Upper lobe of left lung (tissue), 6 donors: ENCODE results near the gene PAX5. TPM values are rescaled to one million over a fixed set of nuclear protein-coding genes. Genes with fewer than 3 reads are reported as not detected.

ENCODE experiments used
- ATAC-seq, 2 donors: fragments of 200-7000 bp; cut with Tn5 transposase; one replicate each; pipeline ENCODE4 v1.9.1; 2022; ENCODE audit warnings: mild to moderate bottlenecking in 2 of 2, moderate library complexity in 2 of 2; ENCODE audit not compliant: low FRiP score in 2 of 2
- DNase-seq, 2 donors: peaks; one replicate each; pipeline ENCODE4 v3.0.0-alpha.2; 2019 to 2020
- H3K27ac ChIP-seq, 4 donors: fragments of 200-600 bp; sonication (generic); one replicate each; pipeline ENCODE4 v1.5.1; 2016 to 2019
- H3K27me3 ChIP-seq, 4 donors: fragments of 200-600 bp; sonication (generic); one replicate each; pipeline ENCODE4 v1.5.1; 2017 to 2019
- H3K36me3 ChIP-seq, 4 donors: fragments of 200-600 bp; sonication (generic); one replicate each; pipeline ENCODE4 v1.5.1; 2016 to 2019
- H3K4me1 ChIP-seq, 4 donors: fragments of 200-600 bp; sonication (generic); one replicate each; pipeline ENCODE4 v1.5.1; 2018 to 2019
- H3K4me3 ChIP-seq, 4 donors: fragments of 200-600 bp; sonication (generic); one replicate each; pipeline ENCODE4 v1.5.1; 2017 to 2019; ENCODE audit warnings: mild to moderate bottlenecking in 2 of 4, moderate library complexity in 1 of 4
- H3K9me3 ChIP-seq, 4 donors: fragments of 200-600 bp; sonication (generic); one replicate each; pipeline ENCODE4 v1.5.1; 2018 to 2019
- CTCF ChIP-seq, 6 experiments: fragments of 450-650 bp in 4 of 6; fragments of 200-600 bp in 2 of 6; sonication (generic) in 2 of 6; IDR thresholded peaks; one replicate each; pipeline ENCODE4 v1.5.1; 2016 to 2019; ENCODE audit warnings: antibody characterized with exemption in 6 of 6
- EP300 ChIP-seq, 4 donors: sonication (generic); formaldehyde crosslinking; IDR thresholded peaks; one replicate each; pipeline ENCODE4 v1.5.1; 2017; ENCODE audit warnings: antibody characterized with exemption in 4 of 4, control low read depth in 2 of 4
- POLR2A ChIP-seq, 4 donors: fragments of 450-650 bp; IDR thresholded peaks; one replicate each; pipeline ENCODE4 v1.5.1; 2016 to 2017; ENCODE audit warnings: antibody characterized with exemption in 4 of 4, mild to moderate bottlenecking in 2 of 4
- POLR2AphosphoS5 ChIP-seq, 2 donors: sonication (generic); formaldehyde crosslinking; IDR thresholded peaks; one replicate each; pipeline ENCODE4 v1.5.1; 2017; ENCODE audit warnings: antibody characterized with exemption in 2 of 2
- WGBS, 2 donors: methylation state at CpG; one replicate each; pipeline ENCODE4 v1.1.5; 2017 to 2018; 5-methylcytosine and 5-hydroxymethylcytosine counted together
- total RNA-seq, 6 donors: library from RNA; depleted of rRNA in 4 of 6; stranded (reverse); fragments of >200 nt in 4 of 6; gene quantifications; one replicate each; pipeline versions ENCODE4 v1.1.0 to v1.2.1, GENCODE V29; 2016 to 2021
- donor health status: DM: no; HTN: no; CAD: no; lungs with moderate emphysema.
- donor health status: DM: no; HTN: yes; CAD: no; lungs with severe emphysema.

Gene PAX5
- total RNA-seq, 6 donors from 2014 or later: under 0.01 to 0.64 (median 0.43) TPM; not detected in 1

- Histone ChIP-seq H3K36me3 (no peaks in the 10 kb centered on the region), H3K4me3 (no peak overlapping the region), H3K27me3 (peaks cover 0 to 28% (median 13%) of the 10 kb centered on the region in 4 donors), H3K9me3 (peaks cover 5 to 14% (median 11%) of the 10 kb centered on the region in 4 donors), H3K27ac (no peak overlapping the region), H3K4me1 (peaks cover 7 to 20% (median 8%) of the 10 kb centered on the region in 4 donors)
- DNase-seq (no peak), ATAC-seq (no peak)
- WGBS, 2 donors: 9 to 11% methylated on average over 23 to 42 of the region's 65 CpGs
- TF ChIP-seq CTCF (IDR thresholded peaks at IDR 0.05) (no peak), POLR2AphosphoS5 (IDR thresholded peaks at IDR 0.05) (no peak), POLR2A (IDR thresholded peaks at IDR 0.05) (no peak), EP300 (IDR thresholded peaks at IDR 0.05) (no peak)
Measured at GRCh38 chr9:36986468-36987408, 47.3 kb downstream of the PAX5 start.

DNA sequence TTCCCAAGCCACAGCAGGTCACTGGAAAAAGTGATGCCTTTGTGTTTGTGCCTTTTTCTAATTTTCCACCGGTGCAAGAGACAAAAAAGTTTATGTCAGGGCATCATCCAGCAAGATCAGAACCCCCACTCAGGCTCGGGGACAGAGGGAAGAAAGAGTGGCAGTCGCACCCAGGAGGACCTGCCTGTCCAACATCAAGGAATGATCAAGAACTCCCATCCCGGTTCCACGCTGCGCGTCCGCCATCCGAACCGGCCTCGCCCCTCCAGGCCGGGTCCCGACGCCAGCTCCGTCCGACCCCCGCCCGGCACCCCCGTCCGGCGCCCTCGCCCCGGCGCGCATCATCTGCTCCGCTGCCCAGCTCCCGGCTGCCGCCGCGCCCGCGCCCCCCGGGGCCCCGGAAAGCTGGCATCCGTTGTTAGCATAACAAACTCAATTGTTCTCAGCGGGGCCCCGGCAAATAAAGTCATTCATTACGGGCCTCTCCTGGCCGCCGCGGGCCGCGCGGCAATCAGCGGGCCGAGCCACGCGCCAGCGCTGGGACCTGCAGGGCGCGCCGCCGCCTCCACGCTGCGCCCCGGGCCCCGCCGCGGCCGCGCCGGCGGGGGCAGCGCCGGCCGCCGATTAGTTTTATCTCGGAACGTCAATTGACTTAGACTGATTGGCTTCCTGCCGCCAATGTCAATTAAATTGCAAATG, 48.1 kb downstream of the PAX5 start:
- Histone ChIP-seq H3K27me3 (peaks cover 0 to 28% (median 13%) of the 10 kb centered on the region in 4 donors), H3K4me1 (peaks cover 7 to 20% (median 8%) of the 10 kb centered on the region in 4 donors), H3K36me3 (no peaks in the 10 kb centered on the region), H3K4me3 (no peak overlapping the region), H3K9me3 (peaks cover 0 to 6% (median 4%) of the 10 kb centered on the region in 4 donors), H3K27ac (no peak overlapping the region)
- peak in 1 of 2 donors; percentile 82 for DNase-seq
- 2 to 3% methylated on average over 9 to 12 of the region's 70 CpGs for WGBS, 2 donors
- no peak for ATAC-seq
- TF ChIP-seq CTCF (IDR thresholded peaks at IDR 0.05) (no peak), EP300 (IDR thresholded peaks at IDR 0.05) (no peak), POLR2A (IDR thresholded peaks at IDR 0.05) (no peak), POLR2AphosphoS5 (IDR thresholded peaks at IDR 0.05) (no peak)

GRCh38 chr9:36985061-36985768, 48.9 kb downstream of the PAX5 start:
- Histone ChIP-seq H3K9me3 (no peaks in the 10 kb centered on the region), H3K4me1 (peaks cover 7 to 20% (median 8%) of the 10 kb centered on the region in 4 donors), H3K4me3 (no peak overlapping the region), H3K27me3 (peaks cover 0 to 28% (median 13%) of the 10 kb centered on the region in 4 donors), H3K27ac (no peak overlapping the region), H3K36me3 (no peaks in the 10 kb centered on the region)
- WGBS, 2 donors: 22 to 36% methylated on average over 15 of the region's 15 CpGs
- ATAC-seq (no peak), DNase-seq (no peak)
- TF ChIP-seq POLR2AphosphoS5 (IDR thresholded peaks at IDR 0.05): no peak
- no peak for TF ChIP-seq POLR2A (IDR thresholded peaks at IDR 0.05)
- no peak for TF ChIP-seq EP300 (IDR thresholded peaks at IDR 0.05)
- TF ChIP-seq CTCF (IDR thresholded peaks at IDR 0.05): no peak

DNA sequence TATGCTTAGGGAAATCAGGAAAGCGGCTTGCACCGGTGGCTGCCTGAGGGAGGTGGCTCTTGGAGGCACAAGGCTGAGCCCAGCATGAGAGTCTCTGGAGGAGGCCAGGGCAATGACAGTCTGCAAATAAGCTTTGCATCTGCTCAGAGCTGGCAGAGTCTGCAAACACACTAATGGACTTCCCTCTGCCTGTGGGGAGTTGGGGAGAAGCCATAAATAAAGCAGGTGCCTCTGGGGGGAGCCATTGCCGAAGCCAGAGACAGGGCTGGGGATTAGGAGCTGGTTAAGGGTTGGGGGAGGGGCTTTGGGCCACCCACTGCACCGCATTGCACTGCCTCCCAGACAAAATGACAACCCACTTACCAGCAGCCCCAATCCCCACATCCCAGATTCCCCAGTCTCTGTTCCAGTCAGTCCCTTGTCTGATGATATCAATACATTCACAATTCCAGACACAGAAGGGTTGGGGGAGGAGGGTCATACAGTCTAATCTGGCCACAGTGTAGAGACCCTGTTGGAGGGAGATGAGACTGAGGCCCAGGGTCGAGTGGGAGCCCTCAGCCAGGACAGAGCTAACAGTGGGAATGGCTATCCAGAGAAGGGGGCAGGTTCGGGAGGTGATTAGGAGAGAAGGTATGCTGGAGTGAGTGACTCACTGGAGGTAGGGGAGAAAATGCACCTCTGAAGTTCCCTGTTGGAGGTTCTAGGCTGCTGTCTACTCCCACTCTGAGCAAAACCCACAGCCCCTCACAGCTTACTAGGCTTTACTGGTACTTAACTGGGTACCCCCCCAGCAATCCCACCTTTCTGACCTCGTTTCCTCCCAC, 53.7 kb downstream of the PAX5 start:
- peaks cover 0 to 11% (median 4%) of the 10 kb centered on the region in 4 donors for H3K27me3 ChIP-seq

More for the DNA sequence above, 53.7 kb downstream of the PAX5 start:
- WGBS, 2 donors: 38 to 44% methylated on average over 5 to 7 of the region's 7 CpGs
- Histone ChIP-seq H3K36me3 (no peaks in the 10 kb centered on the region), H3K4me3 (no peak overlapping the region), H3K27ac (no peak overlapping the region), H3K9me3 (no peaks in the 10 kb centered on the region), H3K4me1 (no peaks in the 10 kb centered on the region)
- DNase-seq: no peak
- TF ChIP-seq POLR2A (IDR thresholded peaks at IDR 0.05) (no peak), POLR2AphosphoS5 (IDR thresholded peaks at IDR 0.05) (no peak), CTCF (IDR thresholded peaks at IDR 0.05) (no peak), EP300 (IDR thresholded peaks at IDR 0.05) (no peak)
- ATAC-seq: no peak
